Immature natural killer cell (primary cell): ENCODE data around the gene SPINK5. TPM values are rescaled to one million over a fixed set of nuclear protein-coding genes. Genes with fewer than 3 reads are reported as not detected.

ENCODE experiments used
- DNase-seq, 3 donors: peaks; one replicate each; pipeline ENCODE4 v3.0.0; 2022; ENCODE audit warnings: mixed read lengths in 1 of 3
- H3K27ac Mint-ChIP-seq, 6 donors: one replicate each; pipeline ENCODE4 v1.8.0; 2020; ENCODE audit warnings: mixed read lengths in 6 of 6, mild to moderate bottlenecking in 5 of 6, inconsistent platforms in 4 of 6, moderate library complexity in 3 of 6
- H3K27me3 Mint-ChIP-seq, 3 donors: one replicate each; pipeline ENCODE4 v1.8.0; 2020 to 2021; ENCODE audit warnings: low read depth in 3 of 3, mild to moderate bottlenecking in 3 of 3, mixed read lengths in 3 of 3, moderate library complexity in 3 of 3, inconsistent platforms in 1 of 3
- H3K36me3 Mint-ChIP-seq, 3 donors: one replicate each; pipeline ENCODE4 v1.8.0; 2020; ENCODE audit warnings: mixed read lengths in 3 of 3, inconsistent platforms in 2 of 3, mild to moderate bottlenecking in 2 of 3
- H3K4me1 Mint-ChIP-seq, 2 donors: one replicate each; pipeline ENCODE4 v1.8.0; 2020; ENCODE audit warnings: inconsistent platforms in 2 of 2, mild to moderate bottlenecking in 2 of 2, mixed read lengths in 2 of 2, moderate library complexity in 1 of 2
- H3K4me3 Mint-ChIP-seq, 5 donors: one replicate each; pipeline ENCODE4 v1.8.0; 2020; ENCODE audit warnings: mild to moderate bottlenecking in 5 of 5, mixed read lengths in 5 of 5, inconsistent platforms in 3 of 5, moderate library complexity in 3 of 5
- H3K9me3 Mint-ChIP-seq, 6 donors: one replicate each; pipeline ENCODE4 v1.8.0; 2020; ENCODE audit warnings: mild to moderate bottlenecking in 6 of 6, mixed read lengths in 6 of 6, inconsistent platforms in 4 of 6, moderate library complexity in 3 of 6
- polyA plus RNA-seq, 3 donors: library from polyadenylated mRNA; unstranded; fragments of 300-500 nt; fragmentation: Illumina TruSeq; gene quantifications; one replicate each; pipeline ENCODE4 v1.2.3, GENCODE V29; 2021

Gene SPINK5
- polyA plus RNA-seq, 3 donors from 2014 or later, result not detected

DNA sequence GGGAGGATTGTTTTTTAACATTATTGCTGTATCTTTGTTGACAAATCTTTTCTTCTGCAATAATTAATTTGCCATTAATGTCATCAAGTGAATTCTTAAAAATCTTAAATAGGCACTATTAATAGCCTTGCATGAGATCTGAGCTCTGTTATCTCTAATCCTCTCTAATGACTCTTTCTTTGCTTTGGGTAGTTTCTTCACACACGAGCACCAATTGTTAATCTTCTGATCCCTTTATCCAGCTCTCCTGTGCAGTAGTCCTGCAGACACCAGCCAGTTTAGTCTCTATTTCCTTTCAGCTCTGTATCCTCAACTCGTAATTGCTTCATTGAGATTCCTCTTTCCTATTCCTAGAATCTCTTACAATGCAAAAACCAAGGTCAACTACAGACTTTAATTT lies 112.7 kb downstream of the SPINK5 start:
- H3K4me1 Mint-ChIP-seq, result no peaks in the 10 kb centered on the region
- no peak overlapping the region for H3K27ac Mint-ChIP-seq
- no peak for DNase-seq
- no peaks in the 10 kb centered on the region for H3K9me3 Mint-ChIP-seq
- peaks cover 0 to 1% (median 0%) of the 10 kb centered on the region in 3 donors for H3K27me3 Mint-ChIP-seq
- no peak overlapping the region for H3K4me3 Mint-ChIP-seq
- no peaks in the 10 kb centered on the region for H3K36me3 Mint-ChIP-seq

DNA sequence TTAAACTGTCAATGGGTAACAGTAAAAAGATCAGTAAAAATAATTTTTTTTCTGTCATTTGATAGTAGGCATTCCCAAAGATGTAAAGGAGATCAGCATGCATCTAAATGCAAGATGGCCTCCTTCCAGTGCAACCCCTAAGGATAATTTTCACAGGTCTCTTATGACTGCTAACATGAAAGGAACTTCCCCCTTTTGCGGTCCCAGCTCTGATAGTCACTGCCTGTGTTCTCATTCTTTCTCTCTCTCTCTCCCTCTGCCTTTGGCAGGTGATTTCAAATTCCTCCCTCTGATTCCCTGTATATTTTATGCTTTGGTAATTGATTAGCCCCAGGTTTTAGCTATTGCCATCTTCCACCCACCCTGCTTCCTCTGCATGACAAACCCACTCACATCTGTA lies 113.4 kb downstream of the SPINK5 start:
- Mint-ChIP-seq H3K4me3 (no peak overlapping the region), H3K27ac (no peak overlapping the region), H3K36me3 (no peaks in the 10 kb centered on the region), H3K27me3 (peaks cover 0 to 1% (median 0%) of the 10 kb centered on the region in 3 donors), H3K9me3 (no peaks in the 10 kb centered on the region), H3K4me1 (no peaks in the 10 kb centered on the region)
- no peak for DNase-seq

DNA sequence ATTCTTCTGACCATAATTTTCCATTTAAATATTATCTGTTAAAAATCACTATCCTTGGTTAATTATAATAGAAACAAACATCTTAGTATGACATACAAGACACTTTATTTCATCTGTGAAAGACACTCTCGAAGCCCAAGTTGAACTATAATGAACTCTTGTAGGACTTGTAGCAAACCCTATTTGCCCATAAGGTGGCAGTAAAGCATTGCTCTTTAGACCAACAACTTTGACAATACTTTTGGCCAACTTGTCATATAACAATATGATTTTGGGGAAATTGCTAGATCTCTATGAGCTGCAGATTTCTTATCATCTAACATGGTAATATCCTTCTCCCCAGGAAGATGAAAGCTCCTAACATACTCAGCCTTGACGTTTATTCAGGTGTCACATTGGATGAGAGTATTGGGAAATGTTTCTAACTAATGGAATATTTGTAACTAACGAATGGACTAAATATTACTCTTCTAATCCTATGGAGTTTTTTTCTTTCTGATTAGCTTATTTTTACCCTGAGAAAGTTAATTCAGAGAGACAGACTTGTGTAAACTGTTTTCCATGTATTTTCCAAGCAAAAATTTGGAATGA lies 115.5 kb downstream of the SPINK5 start:
- H3K27ac Mint-ChIP-seq, result no peak overlapping the region
- no peak overlapping the region for H3K4me3 Mint-ChIP-seq
- H3K4me1 Mint-ChIP-seq, result no peaks in the 10 kb centered on the region
- no peaks in the 10 kb centered on the region for H3K36me3 Mint-ChIP-seq
- peaks cover 0 to 1% (median 0%) of the 10 kb centered on the region in 3 donors for H3K27me3 Mint-ChIP-seq
- H3K9me3 Mint-ChIP-seq, result no peaks in the 10 kb centered on the region
- peak in 2 of 3 donors; percentile 1 to 26 for DNase-seq

DNA sequence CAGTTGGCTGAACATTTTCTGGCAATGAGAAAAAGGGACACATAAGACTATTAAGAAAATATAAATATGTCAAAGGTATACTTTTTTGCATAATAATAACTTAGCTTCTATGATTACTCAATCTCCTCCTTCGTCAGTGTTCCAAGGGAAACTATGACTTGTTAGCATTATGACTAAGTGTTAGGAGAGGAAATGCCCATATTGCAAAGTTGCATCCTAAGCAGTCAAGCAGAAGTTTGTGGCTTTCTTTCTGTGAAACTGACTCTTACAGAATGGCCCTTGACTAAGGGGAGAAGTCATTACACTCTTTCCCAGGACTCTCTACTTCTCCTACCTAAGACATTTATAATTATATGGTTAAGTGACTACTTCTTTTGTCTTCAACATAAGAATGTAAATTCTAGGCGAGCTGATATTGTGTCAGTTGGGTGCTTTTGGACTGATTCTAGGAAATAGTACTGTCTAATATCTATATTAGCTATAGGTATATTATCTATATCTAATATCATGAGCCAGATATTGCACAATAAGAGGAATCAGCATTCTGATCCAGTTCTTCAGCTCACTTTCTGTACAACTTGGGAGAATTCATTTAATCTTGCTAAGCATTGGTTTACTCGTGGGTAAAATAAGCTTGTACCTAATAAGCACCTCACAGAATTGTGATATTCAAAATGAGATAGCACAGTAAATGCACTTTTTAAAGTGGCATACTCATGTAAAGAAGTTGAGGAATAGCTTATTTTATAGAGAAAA lies 122.6 kb downstream of the SPINK5 start:
- H3K36me3 Mint-ChIP-seq, result no peaks in the 10 kb centered on the region
- no peaks in the 10 kb centered on the region for H3K27me3 Mint-ChIP-seq
- no peaks in the 10 kb centered on the region for H3K9me3 Mint-ChIP-seq
- H3K27ac Mint-ChIP-seq, result no peak overlapping the region
- DNase-seq, result no peak
- H3K4me3 Mint-ChIP-seq, result no peak overlapping the region
- no peaks in the 10 kb centered on the region for H3K4me1 Mint-ChIP-seq

Other genes with a start within 250 kb of the SPINK5 start
- gene SPINK1, start 232.3 kb upstream of the SPINK5 start, polyA plus RNA-seq, result not detected
- not detected for gene SCGB3A2, start 185.3 kb upstream of the SPINK5 start, polyA plus RNA-seq
- gene C5orf46, start 157.4 kb upstream of the SPINK5 start, polyA plus RNA-seq, result not detected
- gene SPINK14, start 104.6 kb downstream of the SPINK5 start, polyA plus RNA-seq, result not detected
- gene SPINK6, start 139.1 kb downstream of the SPINK5 start, polyA plus RNA-seq, result not detected
- gene MARCOL, start 174.5 kb downstream of the SPINK5 start, polyA plus RNA-seq, result not detected
- gene SPINK13, start 204.8 kb downstream of the SPINK5 start, polyA plus RNA-seq, result not detected
- not detected for gene SPINK7, start 248.4 kb downstream of the SPINK5 start, polyA plus RNA-seq